ENCODE results near the gene FAM83E.

FAM83E gene

GRCh38 chr19:48627865-48628314, 13.0 kb upstream of the FAM83E start:
- no peak for DNase-seq

GRCh38 chr19:48627201-48627864, 12.5 kb upstream of the FAM83E start:
- DNase-seq: peak; percentile 39

GRCh38 chr19:48625891-48626327, 11.0 kb upstream of the FAM83E start:
- no peak for DNase-seq

GRCh38 chr19:48624791-48625723, 10.2 kb upstream of the FAM83E start:
- no peak for DNase-seq

- DNase-seq: peak; percentile 99
These were observed 9.3 kb upstream of the FAM83E start for GRCh38 chr19:48624067-48624594.

- no peak for DNase-seq
These were observed 8.7 kb upstream of the FAM83E start for GRCh38 chr19:48623556-48624066.

- no peak for DNase-seq
These were observed 5.1 kb upstream of the FAM83E start for GRCh38 chr19:48619692-48620585.

GRCh38 chr19:48618916-48619691, 4.2 kb upstream of the FAM83E start, which contains the start of the genes RPL18 and SPHK2:
TSS of gene RPL18 (minus strand) at chr19:48619178. CDS start at chr19:48619143, 35 bp downstream.
TSS of gene SPHK2 (plus strand) at chr19:48619506. CDS start at chr19:48620515, 1,009 bp downstream.
- DNase-seq: peak; percentile 98

GRCh38 chr19:48618278-48618915, 3.5 kb upstream of the FAM83E start:
- DNase-seq: no peak

GRCh38 chr19:48617146-48617937, 2.5 kb upstream of the FAM83E start:
- DNase-seq: no peak

GRCh38 chr19:48616491-48617056, 1.7 kb upstream of the FAM83E start:
- no peak for DNase-seq

GRCh38 chr19:48616041-48616436, 1.2 kb upstream of the FAM83E start:
- no peak for DNase-seq

- no peak for DNase-seq
These were observed 560 bp upstream of the FAM83E start for GRCh38 chr19:48615231-48616040.

GRCh38 chr19:48613852-48614435, 932 bp downstream of the FAM83E start:
- DNase-seq: peak; percentile 60

- DNase-seq: no peak
These were observed 1.6 kb downstream of the FAM83E start for GRCh38 chr19:48613024-48613851.

GRCh38 chr19:48611872-48612271, 3.0 kb downstream of the FAM83E start:
- DNase-seq: no peak

- DNase-seq: no peak
These were observed 5.2 kb downstream of the FAM83E start for GRCh38 chr19:48609571-48610108.

Measured in stimulated activated CD4-positive, alpha-beta T cell treated with anti-CD3 and anti-CD28 coated beads, Interleukin-15, amount 100 ng/mL, for 24 hours (primary cell).